LNCaP clone FGC (cell line): Measurements from ENCODE around the gene GLIS2.

Experiments
- DNase-seq: peaks from one replicate; pipeline ENCODE4 v3.0.0-alpha.2; 2011; ENCODE audit warnings: low read depth
- H3K4me3 ChIP-seq: 2 replicates; pipeline ENCODE4 v1.5.1; 2011; ENCODE audit warnings: mild to moderate bottlenecking, low read depth, low read length, control low read depth
- CTCF ChIP-seq: IDR thresholded peaks from 2 replicates; pipeline ENCODE4 v1.5.1; 2012; ENCODE audit warnings: mild to moderate bottlenecking; ENCODE audit not compliant: control insufficient read depth, insufficient read depth; ENCODE audit errors: extremely low read depth

Gene GLIS2

GRCh38 chr16:4297480-4297879 is 18.4 kb upstream of the GLIS2 start:
- no peak for DNase-seq
- TF ChIP-seq CTCF: no peak
- H3K4me3 ChIP-seq: no peak overlapping the region

- no peak for DNase-seq
- no peak for TF ChIP-seq CTCF
- H3K4me3 ChIP-seq: no peak overlapping the region
Observed at GRCh38 chr16:4298761-4299522, 16.9 kb upstream of the GLIS2 start.

- no peak for DNase-seq
- TF ChIP-seq CTCF: no peak
- H3K4me3 ChIP-seq: no peak overlapping the region
Observed at GRCh38 chr16:4301177-4301576, 14.7 kb upstream of the GLIS2 start.

GRCh38 chr16:4301968-4302367 is 13.9 kb upstream of the GLIS2 start:
- no peak for TF ChIP-seq CTCF
- DNase-seq: no peak

GRCh38 chr16:4303973-4304372 is 11.9 kb upstream of the GLIS2 start:
- no peak for TF ChIP-seq CTCF
- no peak for DNase-seq
- no peak overlapping the region for H3K4me3 ChIP-seq

More at GRCh38 chr16:4301968-4302367, 13.9 kb upstream of the GLIS2 start:
- no peak overlapping the region for H3K4me3 ChIP-seq

GRCh38 chr16:4306470-4307214 is 9.2 kb upstream of the GLIS2 start:
- peak overlapping the region; percentile 61 for H3K4me3 ChIP-seq
- DNase-seq: no peak
- no peak for TF ChIP-seq CTCF
